Vagina (tissue), 2 donors: Measurements from ENCODE around the gene KCNG2.
"Not testable (repeated sequence)": the region's sequence is repeated elsewhere in the genome, so short reads cannot be mapped to it uniquely, and the experiment has no call there.

Experiments used
- POLR2AphosphoS5 ChIP-seq, 2 donors: sonication (generic); formaldehyde crosslinking; IDR thresholded peaks; one replicate each; pipeline ENCODE4 v1.9.0; 2017; ENCODE audit warnings: antibody characterized with exemption in 2 of 2, mild to moderate bottlenecking in 2 of 2, low read depth in 1 of 2; ENCODE audit not compliant: insufficient read depth in 1 of 2
- TF ChIP-seq, protein P1 (sequence below), 3 experiments: fragments of 450-650 bp in 2 of 3; fragments of 200-600 bp in 1 of 3; sonication (generic) in 1 of 3; IDR thresholded peaks; one replicate each; pipeline ENCODE4 v1.5.1; 2017 to 2019; ENCODE audit warnings: antibody characterized with exemption in 3 of 3, mild to moderate bottlenecking in 2 of 3, moderate library complexity in 2 of 3

GRCh38 chr18:79878246-79878645 is 80.5 kb downstream of the KCNG2 start:
- TF ChIP-seq POLR2AphosphoS5 (IDR thresholded peaks at IDR 0.05; ENCODE audit: insufficient read depth in 1 of 2, low read depth in 1 of 2) = not testable (repeated sequence)
- TF ChIP-seq, protein P1, sequence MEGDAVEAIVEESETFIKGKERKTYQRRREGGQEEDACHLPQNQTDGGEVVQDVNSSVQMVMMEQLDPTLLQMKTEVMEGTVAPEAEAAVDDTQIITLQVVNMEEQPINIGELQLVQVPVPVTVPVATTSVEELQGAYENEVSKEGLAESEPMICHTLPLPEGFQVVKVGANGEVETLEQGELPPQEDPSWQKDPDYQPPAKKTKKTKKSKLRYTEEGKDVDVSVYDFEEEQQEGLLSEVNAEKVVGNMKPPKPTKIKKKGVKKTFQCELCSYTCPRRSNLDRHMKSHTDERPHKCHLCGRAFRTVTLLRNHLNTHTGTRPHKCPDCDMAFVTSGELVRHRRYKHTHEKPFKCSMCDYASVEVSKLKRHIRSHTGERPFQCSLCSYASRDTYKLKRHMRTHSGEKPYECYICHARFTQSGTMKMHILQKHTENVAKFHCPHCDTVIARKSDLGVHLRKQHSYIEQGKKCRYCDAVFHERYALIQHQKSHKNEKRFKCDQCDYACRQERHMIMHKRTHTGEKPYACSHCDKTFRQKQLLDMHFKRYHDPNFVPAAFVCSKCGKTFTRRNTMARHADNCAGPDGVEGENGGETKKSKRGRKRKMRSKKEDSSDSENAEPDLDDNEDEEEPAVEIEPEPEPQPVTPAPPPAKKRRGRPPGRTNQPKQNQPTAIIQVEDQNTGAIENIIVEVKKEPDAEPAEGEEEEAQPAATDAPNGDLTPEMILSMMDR (IDR thresholded peaks at IDR 0.05) = not testable (repeated sequence)
